ENCODE measurements around the gene CLTCL1. TPM values are rescaled to one million over a fixed set of nuclear protein-coding genes. Genes with fewer than 3 reads are reported as not detected.

The CLTCL1 gene
- total RNA-seq, 1 donor from 2014 or later, result 13.7 TPM

DNA sequence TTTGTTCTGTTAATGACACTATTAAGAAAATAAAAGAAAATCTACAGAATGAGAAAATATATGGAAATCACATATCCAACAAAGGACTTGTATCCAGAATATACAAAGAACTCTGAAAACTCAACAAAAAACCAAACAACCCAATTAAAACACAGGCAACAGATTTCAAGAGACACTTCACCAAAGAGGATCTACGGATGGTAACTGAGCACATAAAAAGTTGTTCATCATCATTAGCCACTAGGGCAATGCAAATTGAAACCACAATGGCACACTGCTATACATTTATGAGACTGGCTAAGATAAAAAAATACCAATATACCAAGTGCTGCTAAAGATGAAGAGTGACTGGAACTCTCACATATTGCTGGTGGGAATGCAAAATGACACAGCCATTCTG lies 78.5 kb downstream of the CLTCL1 start:
- TF ChIP-seq CTCF (IDR thresholded peaks at IDR 0.05; ENCODE audit: insufficient read depth, low read length, severe bottlenecking), result no peak
- FAIRE-seq (no peak), DNase-seq (ENCODE audit: low read depth) (no peak)
- Histone ChIP-seq H3K27me3 (ENCODE audit: control insufficient read depth, insufficient read depth, low read length) (no peaks in the 10 kb centered on the region), H3K4me3 (ENCODE audit: low read depth, low read length) (no peak overlapping the region), H3K36me3 (ENCODE audit: control insufficient read depth, insufficient read depth, low read length) (peaks cover 13% of the 10 kb centered on the region)

GRCh38 chr22:19212302-19212870 lies 79.1 kb downstream of the CLTCL1 start:
- no peak for FAIRE-seq
- Histone ChIP-seq H3K4me3 (ENCODE audit: low read depth, low read length) (no peak overlapping the region), H3K27me3 (ENCODE audit: control insufficient read depth, insufficient read depth, low read length) (no peaks in the 10 kb centered on the region), H3K36me3 (ENCODE audit: control insufficient read depth, insufficient read depth, low read length) (peaks cover 15% of the 10 kb centered on the region)
- DNase-seq (ENCODE audit: low read depth), result no peak
- TF ChIP-seq CTCF (IDR thresholded peaks at IDR 0.05; ENCODE audit: insufficient read depth, low read length, severe bottlenecking), result no peak

DNA sequence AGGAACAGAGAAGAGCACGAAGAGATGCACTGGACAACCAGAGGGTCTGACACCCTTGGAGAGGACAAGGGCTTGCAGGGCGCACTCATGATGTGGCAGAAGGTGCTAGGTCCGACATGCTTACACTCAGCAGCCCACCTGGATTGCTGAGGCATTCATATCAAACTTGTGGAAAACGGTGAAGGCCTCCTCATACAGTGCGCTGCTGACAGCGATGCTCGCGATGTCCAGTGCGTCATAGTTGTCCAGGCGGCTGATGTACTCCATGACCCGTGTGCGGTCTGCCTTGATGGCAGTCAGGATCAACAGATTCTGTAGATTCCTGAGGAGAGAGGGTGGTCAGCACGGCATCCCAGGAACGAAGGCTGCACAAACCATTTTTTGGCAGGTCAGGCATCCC lies 81.3 kb downstream of the CLTCL1 start:
- no peak for TF ChIP-seq CTCF (IDR thresholded peaks at IDR 0.05; ENCODE audit: insufficient read depth, low read length, severe bottlenecking)
- no peak for DNase-seq (ENCODE audit: low read depth)
- Histone ChIP-seq H3K4me3 (ENCODE audit: low read depth, low read length) (no peak overlapping the region), H3K27me3 (ENCODE audit: control insufficient read depth, insufficient read depth, low read length) (no peaks in the 10 kb centered on the region), H3K36me3 (ENCODE audit: control insufficient read depth, insufficient read depth, low read length) (peaks cover 12% of the 10 kb centered on the region)
- peak; percentile 90 for FAIRE-seq

GRCh38 chr22:19208287-19208847 lies 83.2 kb downstream of the CLTCL1 start:
- H3K36me3 ChIP-seq (ENCODE audit: control insufficient read depth, insufficient read depth, low read length), result peaks cover 12% of the 10 kb centered on the region
- no peak for TF ChIP-seq CTCF (IDR thresholded peaks at IDR 0.05; ENCODE audit: insufficient read depth, low read length, severe bottlenecking)
- DNase-seq (ENCODE audit: low read depth) (no peak), FAIRE-seq (no peak)
- no peak overlapping the region for H3K4me3 ChIP-seq (ENCODE audit: low read depth, low read length)
- no peaks in the 10 kb centered on the region for H3K27me3 ChIP-seq (ENCODE audit: control insufficient read depth, insufficient read depth, low read length)

DNA sequence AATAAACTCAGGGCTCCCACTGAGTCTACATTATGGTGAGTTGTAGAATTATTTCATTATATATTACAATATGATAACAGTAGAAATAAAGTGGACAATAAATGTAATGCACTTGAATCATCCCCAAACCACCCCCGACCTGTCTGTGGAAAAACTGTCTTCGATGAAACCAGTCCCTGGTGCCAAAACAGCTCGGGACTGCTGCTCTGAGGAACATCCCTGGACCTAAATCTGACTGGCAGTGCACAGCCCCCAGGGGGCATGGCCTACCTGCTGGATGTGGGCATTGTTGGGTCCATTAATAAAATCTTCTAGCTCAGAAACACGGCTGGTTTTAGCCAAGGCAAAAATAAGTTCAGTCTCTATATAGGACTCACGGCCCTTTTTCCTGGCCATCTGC lies 83.6 kb downstream of the CLTCL1 start:
- DNase-seq (ENCODE audit: low read depth) (no peak), FAIRE-seq (no peak)
- no peak overlapping the region for H3K4me3 ChIP-seq (ENCODE audit: low read depth, low read length)
- peaks cover 12% of the 10 kb centered on the region for H3K36me3 ChIP-seq (ENCODE audit: control insufficient read depth, insufficient read depth, low read length)
- no peak for TF ChIP-seq CTCF (IDR thresholded peaks at IDR 0.05; ENCODE audit: insufficient read depth, low read length, severe bottlenecking)
- no peaks in the 10 kb centered on the region for H3K27me3 ChIP-seq (ENCODE audit: control insufficient read depth, insufficient read depth, low read length)

DNA sequence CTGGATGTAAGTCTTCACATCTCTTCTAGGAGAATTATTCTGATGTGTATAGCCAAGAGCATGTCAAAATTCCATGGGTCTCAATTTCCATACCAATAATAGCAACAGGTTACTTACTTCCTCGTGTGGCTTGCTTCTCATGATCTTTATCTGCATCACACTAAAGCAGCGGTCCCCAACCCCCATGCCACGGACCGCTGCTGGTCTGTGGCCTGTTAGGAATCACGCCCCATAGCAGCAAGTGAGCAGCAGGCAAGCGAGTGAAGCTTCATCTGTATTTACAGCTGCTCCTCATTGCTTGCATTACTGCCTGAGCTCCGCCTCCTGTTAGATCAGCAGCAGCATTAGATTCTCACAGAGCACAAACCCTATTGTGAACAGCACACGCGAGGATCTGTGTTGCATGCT lies 84.1 kb downstream of the CLTCL1 start:
- Histone ChIP-seq H3K36me3 (ENCODE audit: control insufficient read depth, insufficient read depth, low read length) (peaks cover 12% of the 10 kb centered on the region), H3K27me3 (ENCODE audit: control insufficient read depth, insufficient read depth, low read length) (no peaks in the 10 kb centered on the region), H3K4me3 (ENCODE audit: low read depth, low read length) (no peak overlapping the region)
- DNase-seq (ENCODE audit: low read depth) (no peak), FAIRE-seq (no peak)
- no peak for TF ChIP-seq CTCF (IDR thresholded peaks at IDR 0.05; ENCODE audit: insufficient read depth, low read length, severe bottlenecking)
